H1 (cell line): Measurements from ENCODE around the gene ANKUB1.

ENCODE experiments used
- BACH1 ChIP-seq: IDR thresholded peaks from 2 replicates; pipeline ENCODE4 v1.6.1; 2012; ENCODE audit warnings: low read length, improper control_type of control experiment
- EP300 ChIP-seq, 2 experiments: IDR thresholded peaks; 1 replicate in 1 of 2; 2 replicates in 1 of 2; pipeline ENCODE4 v1.6.1; 2011 to 2012; ENCODE audit warnings: low read depth in 2 of 2, low read length in 2 of 2, mild to moderate bottlenecking in 2 of 2, borderline replicate concordance in 1 of 2, inconsistent platforms in 1 of 2, moderate library complexity in 1 of 2
- EZH2 ChIP-seq: fragments of 200-600 bp; sonication (generic); IDR thresholded peaks from 2 replicates; pipeline ENCODE4 v1.7.1; 2012; ENCODE audit warnings: low read depth, mild to moderate bottlenecking, moderate library complexity, low read length, inconsistent platforms; ENCODE audit not compliant: severe bottlenecking
- JUN ChIP-seq: IDR thresholded peaks from 2 replicates; pipeline ENCODE4 v1.6.1; 2011; ENCODE audit warnings: low read depth, mild to moderate bottlenecking, improper control_type of control experiment, low read length
- JUND ChIP-seq: IDR thresholded peaks from 2 replicates; pipeline ENCODE4 v1.6.1; 2011; ENCODE audit warnings: mild to moderate bottlenecking, improper control_type of control experiment, low read length
- NRF1 ChIP-seq: IDR thresholded peaks from 2 replicates; pipeline ENCODE4 v1.6.1; 2011; ENCODE audit warnings: mild to moderate bottlenecking, low read depth, low read length, improper control_type of control experiment
- POLR2A ChIP-seq, 2 experiments: IDR thresholded peaks; 1 replicate in 1 of 2; 2 replicates in 1 of 2; pipeline ENCODE4 v1.6.1; 2011; ENCODE audit warnings: low read depth in 2 of 2, low read length in 2 of 2, mild to moderate bottlenecking in 2 of 2; ENCODE audit errors: control extremely low read depth in 1 of 2
- POLR2AphosphoS5 ChIP-seq: IDR thresholded peaks from 2 replicates; pipeline ENCODE4 v1.6.1; 2011; ENCODE audit warnings: low read depth, low read length
- TCF12 ChIP-seq: IDR thresholded peaks from 2 replicates; pipeline ENCODE4 v1.6.1; 2011; ENCODE audit warnings: low read depth, mild to moderate bottlenecking, low read length
- TEAD4 ChIP-seq: IDR thresholded peaks from 2 replicates; pipeline ENCODE4 v1.6.1; 2012; ENCODE audit warnings: low read depth, low read length, inconsistent platforms, mixed read lengths
- TF ChIP-seq, protein P1 (sequence below), 3 experiments: IDR thresholded peaks; 1 replicate in 2 of 3; 2 replicates in 1 of 3; pipeline versions ENCODE4 v1.5.1 to v1.6.1; 2011; ENCODE audit warnings: low read length in 3 of 3, mild to moderate bottlenecking in 3 of 3, inconsistent platforms in 2 of 3, low read depth in 1 of 3, moderate library complexity in 1 of 3; ENCODE audit not compliant: insufficient read depth in 1 of 3; ENCODE audit errors: control extremely low read depth in 1 of 3

- TF ChIP-seq EZH2, result no peak
- 0 out of 2 replicates have a peak, but pooled peaks have one; percentile 20 for TF ChIP-seq TEAD4
- TF ChIP-seq POLR2A (IDR thresholded peaks at IDR 0.05; ENCODE audit: control extremely low read depth in 1 of 2, low read depth in 2 of 2, low read length in 2 of 2), result no peak
- no peak for TF ChIP-seq JUND
- TF ChIP-seq TCF12, result no peak
- no peak for TF ChIP-seq EP300 (IDR thresholded peaks at IDR 0.05; ENCODE audit: borderline replicate concordance in 1 of 2, low read depth in 2 of 2, low read length in 2 of 2)
- TF ChIP-seq, protein P1, sequence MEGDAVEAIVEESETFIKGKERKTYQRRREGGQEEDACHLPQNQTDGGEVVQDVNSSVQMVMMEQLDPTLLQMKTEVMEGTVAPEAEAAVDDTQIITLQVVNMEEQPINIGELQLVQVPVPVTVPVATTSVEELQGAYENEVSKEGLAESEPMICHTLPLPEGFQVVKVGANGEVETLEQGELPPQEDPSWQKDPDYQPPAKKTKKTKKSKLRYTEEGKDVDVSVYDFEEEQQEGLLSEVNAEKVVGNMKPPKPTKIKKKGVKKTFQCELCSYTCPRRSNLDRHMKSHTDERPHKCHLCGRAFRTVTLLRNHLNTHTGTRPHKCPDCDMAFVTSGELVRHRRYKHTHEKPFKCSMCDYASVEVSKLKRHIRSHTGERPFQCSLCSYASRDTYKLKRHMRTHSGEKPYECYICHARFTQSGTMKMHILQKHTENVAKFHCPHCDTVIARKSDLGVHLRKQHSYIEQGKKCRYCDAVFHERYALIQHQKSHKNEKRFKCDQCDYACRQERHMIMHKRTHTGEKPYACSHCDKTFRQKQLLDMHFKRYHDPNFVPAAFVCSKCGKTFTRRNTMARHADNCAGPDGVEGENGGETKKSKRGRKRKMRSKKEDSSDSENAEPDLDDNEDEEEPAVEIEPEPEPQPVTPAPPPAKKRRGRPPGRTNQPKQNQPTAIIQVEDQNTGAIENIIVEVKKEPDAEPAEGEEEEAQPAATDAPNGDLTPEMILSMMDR (IDR thresholded peaks at IDR 0.05; ENCODE audit: control extremely low read depth in 1 of 3, insufficient read depth in 1 of 3, low read depth in 1 of 3, low read length in 3 of 3), result no peak
- TF ChIP-seq POLR2AphosphoS5, result no peak
- TF ChIP-seq JUN, result no peak
- no peak for TF ChIP-seq NRF1
- no peak for TF ChIP-seq BACH1
Measured at GRCh38 chr3:149777414-149778214, 14.7 kb downstream of the ANKUB1 start.
